H4 (cell line): ENCODE data around the gene TTC32. TPM values are rescaled to one million over a fixed set of nuclear protein-coding genes. Genes with fewer than 3 reads are reported as not detected.
A peak's percentile ranks its signal among the peaks of the same experiment; 100 is the strongest.
"Not testable (repeated sequence)": the region's sequence is repeated elsewhere in the genome, so short reads cannot be mapped to it uniquely, and the experiment has no call there.

ENCODE experiments used
- DNase-seq: peaks from one replicate; pipeline ENCODE4 v3.0.0-alpha.2; 2015; ENCODE audit warnings: low spot score
- total RNA-seq: library from RNA; depleted of rRNA; stranded (reverse); fragments of >200 nt; shearing (Covaris generic); gene quantifications from 2 replicates; pipeline ENCODE4 v1.2.3, GENCODE V29; 2014; rRNA removed

The TTC32 gene
- total RNA-seq, result 2.0 and 3.5 TPM in 2 replicates

GRCh38 chr2:19901442-19902215 lies at the start of gene TTC32:
Gene TTC32 (minus strand): TSS chr2:19901983. CDS start chr2:19901854, 129 bp downstream.
- peak; percentile 81 for DNase-seq

- no peak for DNase-seq
These were observed 47.3 kb upstream of the TTC32 start for GRCh38 chr2:19949071-19949470.

- no peak for DNase-seq
These were observed 45.6 kb upstream of the TTC32 start for GRCh38 chr2:19947184-19947940.

- no peak for DNase-seq
These were observed 42.5 kb upstream of the TTC32 start for GRCh38 chr2:19944205-19944845.

GRCh38 chr2:19943189-19943588 lies 41.4 kb upstream of the TTC32 start:
- DNase-seq, result no peak

- DNase-seq, result no peak
These were observed 40.4 kb upstream of the TTC32 start for GRCh38 chr2:19942199-19942598.

- DNase-seq, result no peak
These were observed 35.2 kb upstream of the TTC32 start for GRCh38 chr2:19937004-19937403.

- DNase-seq, result no peak
These were observed 34.4 kb upstream of the TTC32 start for GRCh38 chr2:19936203-19936602.

GRCh38 chr2:19933351-19933981 lies 31.7 kb upstream of the TTC32 start:
- DNase-seq, result peak; percentile 10

GRCh38 chr2:19932928-19933327 lies 31.1 kb upstream of the TTC32 start:
- DNase-seq, result no peak

- no peak for DNase-seq
These were observed 27.4 kb upstream of the TTC32 start for GRCh38 chr2:19929226-19929625.

GRCh38 chr2:19927816-19928215 lies 26.0 kb upstream of the TTC32 start:
- not testable (repeated sequence) for DNase-seq

GRCh38 chr2:19924526-19924925 lies 22.7 kb upstream of the TTC32 start:
- DNase-seq, result not testable (repeated sequence)

GRCh38 chr2:19922188-19922587 lies 20.4 kb upstream of the TTC32 start:
- DNase-seq, result not testable (repeated sequence)

- no peak for DNase-seq
These were observed 14.7 kb upstream of the TTC32 start for GRCh38 chr2:19916385-19916950.

GRCh38 chr2:19914266-19914975 lies 12.6 kb upstream of the TTC32 start:
- no peak for DNase-seq

- DNase-seq, result peak; percentile 57
These were observed 10.2 kb upstream of the TTC32 start for GRCh38 chr2:19911808-19912509.

- DNase-seq, result no peak
These were observed 495 bp upstream of the TTC32 start for GRCh38 chr2:19902216-19902740.

- no peak for DNase-seq
These were observed 797 bp downstream of the TTC32 start for GRCh38 chr2:19900931-19901441.
